Measurements from ENCODE around the gene SPHKAP.

The SPHKAP gene

DNA sequence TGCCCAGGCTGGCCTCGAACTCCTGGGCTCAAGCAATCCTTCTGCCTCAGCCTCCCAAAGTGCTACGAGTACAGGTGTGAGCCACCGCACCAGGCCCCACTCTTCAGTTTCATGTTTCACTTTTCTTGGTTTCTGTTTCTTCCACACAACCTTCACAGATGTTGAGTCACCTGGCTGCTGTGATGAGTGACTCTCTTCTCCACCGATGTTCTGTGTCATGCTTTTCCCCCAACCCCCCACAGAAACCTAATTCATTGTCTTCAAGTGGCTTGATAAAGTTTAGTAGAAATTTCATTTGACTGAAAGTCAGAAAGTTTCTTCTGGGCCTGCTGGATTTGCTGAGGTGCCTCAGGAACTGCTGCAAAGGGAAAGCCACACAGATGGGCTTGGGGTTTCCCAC is 78.5 kb downstream of the SPHKAP start:
- Histone ChIP-seq H3K27ac (no peak overlapping the region), H3K4me3 (no peak overlapping the region)
- TF ChIP-seq, protein P1, sequence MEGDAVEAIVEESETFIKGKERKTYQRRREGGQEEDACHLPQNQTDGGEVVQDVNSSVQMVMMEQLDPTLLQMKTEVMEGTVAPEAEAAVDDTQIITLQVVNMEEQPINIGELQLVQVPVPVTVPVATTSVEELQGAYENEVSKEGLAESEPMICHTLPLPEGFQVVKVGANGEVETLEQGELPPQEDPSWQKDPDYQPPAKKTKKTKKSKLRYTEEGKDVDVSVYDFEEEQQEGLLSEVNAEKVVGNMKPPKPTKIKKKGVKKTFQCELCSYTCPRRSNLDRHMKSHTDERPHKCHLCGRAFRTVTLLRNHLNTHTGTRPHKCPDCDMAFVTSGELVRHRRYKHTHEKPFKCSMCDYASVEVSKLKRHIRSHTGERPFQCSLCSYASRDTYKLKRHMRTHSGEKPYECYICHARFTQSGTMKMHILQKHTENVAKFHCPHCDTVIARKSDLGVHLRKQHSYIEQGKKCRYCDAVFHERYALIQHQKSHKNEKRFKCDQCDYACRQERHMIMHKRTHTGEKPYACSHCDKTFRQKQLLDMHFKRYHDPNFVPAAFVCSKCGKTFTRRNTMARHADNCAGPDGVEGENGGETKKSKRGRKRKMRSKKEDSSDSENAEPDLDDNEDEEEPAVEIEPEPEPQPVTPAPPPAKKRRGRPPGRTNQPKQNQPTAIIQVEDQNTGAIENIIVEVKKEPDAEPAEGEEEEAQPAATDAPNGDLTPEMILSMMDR (IDR thresholded peaks at IDR 0.05): no peak
- no peak for DNase-seq (ENCODE audit: low spot score)

DNA sequence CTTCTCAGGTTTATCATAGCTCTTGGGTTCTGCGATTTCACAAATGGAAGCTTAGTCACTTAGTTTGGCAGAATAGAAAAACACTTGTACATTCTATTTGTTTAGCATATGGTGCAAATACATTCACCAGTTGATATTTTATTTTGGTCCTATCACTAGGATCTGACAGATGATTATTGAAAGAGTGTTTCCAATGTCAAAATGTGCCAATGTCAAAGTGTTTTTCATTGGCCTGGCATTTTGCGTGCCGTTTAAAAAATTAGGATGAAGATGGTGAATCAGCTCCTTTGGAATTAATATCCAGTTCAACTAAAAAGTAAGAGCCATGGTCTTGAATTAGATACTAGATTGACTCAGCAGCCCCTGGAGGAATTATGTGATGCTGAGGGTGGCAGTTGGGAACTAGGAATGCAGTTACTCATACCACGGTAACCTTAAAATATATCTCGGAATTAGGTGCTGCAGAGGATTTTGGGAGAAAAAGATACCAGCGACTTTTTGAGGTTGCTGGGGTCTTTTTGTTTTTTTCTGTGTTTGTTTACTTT is 87.0 kb downstream of the SPHKAP start:
- no peak for DNase-seq (ENCODE audit: low spot score)
- TF ChIP-seq, protein P1 (IDR thresholded peaks at IDR 0.05): no peak
- no peak overlapping the region for H3K27ac ChIP-seq
- no peak overlapping the region for H3K4me3 ChIP-seq

DNA sequence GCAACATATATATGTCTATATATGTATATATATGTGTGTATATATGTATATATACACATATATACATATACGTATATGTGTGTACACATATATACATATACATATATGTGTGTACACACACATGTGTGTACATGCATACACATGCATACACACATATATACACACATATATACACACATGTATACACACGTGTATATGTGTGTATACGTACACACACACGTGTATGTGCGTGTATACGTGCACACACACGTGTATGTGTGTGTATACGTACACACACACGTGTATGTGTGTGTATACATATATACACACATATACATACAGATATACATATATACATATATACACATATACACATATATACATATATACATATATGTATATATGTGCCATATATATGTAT is 89.4 kb downstream of the SPHKAP start:
- Histone ChIP-seq H3K4me3 (no peak overlapping the region), H3K27ac (no peak overlapping the region)
- DNase-seq (ENCODE audit: low spot score): no peak
- TF ChIP-seq, protein P1 (IDR thresholded peaks at IDR 0.05): no peak

DNA sequence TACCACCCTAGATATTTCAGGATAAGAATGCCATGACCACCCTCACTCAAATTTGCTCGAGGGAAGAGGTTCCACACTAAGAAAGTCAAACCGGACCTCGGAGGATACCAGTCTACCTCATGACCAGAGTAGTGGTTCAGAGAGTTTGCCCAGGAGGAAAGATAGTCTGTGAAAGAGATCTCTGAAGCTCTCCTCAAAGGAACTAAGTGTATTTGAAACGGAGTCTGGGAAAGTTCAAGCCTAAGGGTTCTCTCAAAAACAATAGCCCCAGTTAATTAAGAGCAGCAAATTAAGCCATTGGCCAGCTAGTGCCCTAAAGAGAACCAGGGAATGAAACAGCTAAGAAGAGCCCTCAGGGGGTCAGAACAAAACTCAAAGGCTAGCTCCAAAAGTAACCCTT is 94.9 kb downstream of the SPHKAP start:
- Histone ChIP-seq H3K27ac (no peak overlapping the region), H3K4me3 (no peak overlapping the region)
- TF ChIP-seq, protein P1 (IDR thresholded peaks at IDR 0.05): no peak
- no peak for DNase-seq (ENCODE audit: low spot score)

DNA sequence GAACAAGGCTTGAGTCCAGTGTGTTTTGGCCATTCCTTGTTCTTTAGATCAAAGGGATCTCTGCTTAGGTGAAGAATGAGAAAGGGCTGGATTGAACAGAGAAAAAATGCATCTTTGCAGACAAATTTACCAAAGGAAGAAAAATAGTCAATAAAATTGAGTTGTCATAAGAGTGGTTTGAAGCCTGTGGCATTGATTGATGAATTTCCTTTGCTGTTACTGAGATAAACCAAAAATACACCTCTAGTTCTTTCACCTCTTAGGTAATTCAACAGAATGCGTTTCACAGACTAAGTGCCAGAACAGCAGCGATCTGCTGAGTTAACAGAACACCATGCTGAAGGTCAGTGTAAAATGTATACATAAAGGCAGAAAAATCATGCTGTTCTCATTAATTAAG is 96.8 kb downstream of the SPHKAP start:
- no peak overlapping the region for H3K27ac ChIP-seq
- DNase-seq (ENCODE audit: low spot score): no peak
- no peak overlapping the region for H3K4me3 ChIP-seq
- TF ChIP-seq, protein P1 (IDR thresholded peaks at IDR 0.05): no peak

DNA sequence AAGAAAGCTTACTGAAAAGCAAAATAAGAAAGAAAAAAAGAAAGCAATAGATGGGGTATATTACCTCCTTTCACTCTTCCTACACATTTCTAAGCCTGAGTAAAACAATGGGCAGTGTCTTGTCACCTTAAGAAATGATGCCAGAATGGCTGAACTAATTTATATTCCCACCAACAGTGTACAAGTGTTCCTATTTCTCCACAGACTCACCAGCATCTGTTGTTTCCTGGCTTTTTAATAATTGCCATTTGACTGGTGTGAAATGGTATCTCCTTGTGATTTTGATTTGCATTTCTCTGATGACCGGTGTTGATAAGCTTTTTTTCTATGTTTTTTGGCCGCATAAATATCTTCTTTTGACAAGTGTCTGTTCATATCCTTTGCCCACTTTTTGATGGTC is 98.4 kb downstream of the SPHKAP start:
- TF ChIP-seq, protein P1 (IDR thresholded peaks at IDR 0.05): no peak
- Histone ChIP-seq H3K27ac (no peak overlapping the region), H3K4me3 (no peak overlapping the region)
- no peak for DNase-seq (ENCODE audit: low spot score)

DNA sequence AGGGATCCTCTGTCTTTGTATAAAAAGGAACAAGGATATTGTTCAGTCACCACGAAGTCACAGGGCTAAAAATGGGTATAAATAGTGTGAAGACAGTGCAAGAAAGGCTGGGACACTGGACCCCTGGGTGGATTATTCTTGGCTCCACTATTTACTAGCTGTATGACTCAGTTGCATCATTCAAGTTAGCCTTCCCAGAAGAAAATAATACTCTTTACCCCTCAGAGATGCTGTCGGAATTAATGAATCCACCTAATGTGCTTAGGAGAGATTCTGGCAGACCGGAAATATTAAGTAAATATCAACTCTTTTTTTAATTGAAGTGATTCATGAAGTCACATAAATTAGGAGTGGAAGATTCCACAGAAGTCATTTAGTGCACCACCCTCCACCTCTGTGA is 98.9 kb downstream of the SPHKAP start:
- no peak overlapping the region for H3K27ac ChIP-seq
- TF ChIP-seq, protein P1 (IDR thresholded peaks at IDR 0.05): no peak

More for the DNA sequence above, 98.9 kb downstream of the SPHKAP start:
- no peak overlapping the region for H3K4me3 ChIP-seq
- DNase-seq (ENCODE audit: low spot score): no peak

All from coronary artery (tissue), 2 donors.